ENCODE data around the gene LRP5.
"Not testable (repeated sequence)": the region's sequence is repeated elsewhere in the genome, so short reads cannot be mapped to it uniquely, and the experiment has no call there.

Gene LRP5

GRCh38 chr11:68424981-68425865 is 112.8 kb downstream of the LRP5 start:
- no peak for DNase-seq

GRCh38 chr11:68425866-68426380 is 113.5 kb downstream of the LRP5 start:
- no peak for DNase-seq

GRCh38 chr11:68429661-68430060 is 117.3 kb downstream of the LRP5 start:
- no peak for DNase-seq

- no peak for DNase-seq
Measured at GRCh38 chr11:68430384-68430783, 118.0 kb downstream of the LRP5 start.

- DNase-seq = no peak
Measured at GRCh38 chr11:68430801-68431200, 118.4 kb downstream of the LRP5 start.

- DNase-seq = no peak
Measured at GRCh38 chr11:68431984-68432645, 119.7 kb downstream of the LRP5 start.

- no peak for DNase-seq
Measured at GRCh38 chr11:68432874-68433273, 120.5 kb downstream of the LRP5 start.

GRCh38 chr11:68433541-68433940 is 121.2 kb downstream of the LRP5 start:
- no peak for DNase-seq

- not testable (repeated sequence) for DNase-seq
Measured at GRCh38 chr11:68434159-68434558, 121.8 kb downstream of the LRP5 start.

GRCh38 chr11:68436162-68436888 is 123.9 kb downstream of the LRP5 start:
- DNase-seq = no peak

GRCh38 chr11:68436985-68437926 is 124.9 kb downstream of the LRP5 start:
- DNase-seq = no peak

- DNase-seq = no peak
Measured at GRCh38 chr11:68437927-68438657, 125.7 kb downstream of the LRP5 start.

GRCh38 chr11:68438658-68439259 is 126.4 kb downstream of the LRP5 start:
- DNase-seq = no peak

GRCh38 chr11:68439355-68440065 is 127.1 kb downstream of the LRP5 start:
- DNase-seq = no peak

- DNase-seq = no peak
Measured at GRCh38 chr11:68440224-68440623, 127.8 kb downstream of the LRP5 start.

GRCh38 chr11:68441466-68442230 is 129.3 kb downstream of the LRP5 start:
- DNase-seq = no peak

- DNase-seq = no peak
Measured at GRCh38 chr11:68442433-68442832, 130.0 kb downstream of the LRP5 start.

- DNase-seq = no peak
Measured at GRCh38 chr11:68444566-68444965, 132.2 kb downstream of the LRP5 start.

GRCh38 chr11:68445531-68446035 is 133.2 kb downstream of the LRP5 start:
- no peak for DNase-seq

All from stimulated activated CD4-positive, alpha-beta T cell treated with anti-CD3 and anti-CD28 coated beads, Interleukin-4, amount 100 ng/mL, for 1 hour (primary cell).